ENCODE results near the gene EFHC1.

EFHC1 gene

DNA sequence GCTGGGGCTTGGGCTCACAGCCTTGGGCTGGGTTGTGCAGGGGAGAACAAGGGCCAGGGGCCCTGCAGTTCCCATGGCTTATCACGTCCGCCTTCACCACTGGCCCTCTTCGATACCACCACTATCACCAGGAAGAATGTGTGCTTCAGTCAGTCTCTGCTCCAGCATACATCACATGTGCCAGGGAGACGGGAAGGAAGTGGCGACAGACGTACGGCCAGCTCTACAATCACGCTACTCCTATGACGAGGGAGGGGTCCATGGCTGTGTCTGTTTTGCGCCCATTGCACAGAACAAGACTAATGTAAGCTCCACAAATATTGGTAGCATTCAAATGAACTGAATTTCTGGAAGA is 84.6 kb downstream of the EFHC1 start:
- DNase-seq, result no peak

DNA sequence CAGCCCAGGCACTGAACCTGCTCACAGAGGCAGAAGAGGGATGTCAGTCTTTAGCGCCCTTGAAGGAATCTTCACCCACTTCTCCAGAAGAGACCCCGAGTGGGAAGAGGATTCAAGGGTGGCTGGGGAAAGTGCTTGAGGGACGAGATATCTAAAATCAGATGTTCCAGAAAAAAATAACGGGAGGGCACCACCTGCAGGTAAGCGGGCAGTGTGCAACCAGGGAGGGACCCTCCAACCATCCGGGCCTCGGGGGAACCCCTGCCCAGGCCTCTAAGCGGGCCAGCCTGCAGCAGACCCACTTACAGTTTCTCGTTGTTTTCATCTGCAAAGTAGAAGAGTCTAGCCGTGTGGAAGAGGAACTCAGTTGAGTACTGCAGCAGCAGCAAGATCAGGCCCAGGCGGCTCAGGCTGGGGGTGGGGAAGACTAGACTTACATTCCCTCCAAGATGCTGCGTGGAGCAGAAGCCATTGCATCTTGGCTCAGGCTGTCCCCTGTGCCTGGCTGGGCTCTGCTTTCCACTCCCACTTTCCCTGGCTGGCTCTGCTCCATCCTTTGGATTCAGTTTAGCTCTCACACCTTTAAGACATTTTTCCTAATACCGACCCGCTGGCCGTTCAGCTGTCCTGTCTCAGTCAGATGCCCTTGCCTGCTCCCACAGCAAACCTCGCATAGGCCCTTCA is 85.7 kb downstream of the EFHC1 start:
- DNase-seq, result no peak

DNA sequence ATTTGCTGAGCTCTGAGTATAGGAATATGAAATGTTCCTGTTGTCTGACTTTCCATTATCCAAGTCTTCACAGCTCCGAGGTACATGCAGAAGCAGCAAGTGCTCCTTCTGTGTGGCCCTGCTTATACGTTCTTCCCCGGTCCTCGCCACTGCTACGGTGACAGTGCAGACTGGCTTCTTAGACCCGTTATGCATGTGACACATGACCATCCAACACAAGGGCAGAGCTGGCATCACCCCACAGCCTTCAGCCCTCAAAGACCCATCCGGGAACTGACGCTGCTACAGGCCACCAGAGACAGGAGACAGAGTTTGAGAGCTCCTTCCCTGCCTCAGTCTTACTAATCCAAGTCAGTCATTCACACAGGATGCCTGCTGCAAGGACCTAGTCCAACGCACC is 86.3 kb downstream of the EFHC1 start:
- no peak for DNase-seq

DNA sequence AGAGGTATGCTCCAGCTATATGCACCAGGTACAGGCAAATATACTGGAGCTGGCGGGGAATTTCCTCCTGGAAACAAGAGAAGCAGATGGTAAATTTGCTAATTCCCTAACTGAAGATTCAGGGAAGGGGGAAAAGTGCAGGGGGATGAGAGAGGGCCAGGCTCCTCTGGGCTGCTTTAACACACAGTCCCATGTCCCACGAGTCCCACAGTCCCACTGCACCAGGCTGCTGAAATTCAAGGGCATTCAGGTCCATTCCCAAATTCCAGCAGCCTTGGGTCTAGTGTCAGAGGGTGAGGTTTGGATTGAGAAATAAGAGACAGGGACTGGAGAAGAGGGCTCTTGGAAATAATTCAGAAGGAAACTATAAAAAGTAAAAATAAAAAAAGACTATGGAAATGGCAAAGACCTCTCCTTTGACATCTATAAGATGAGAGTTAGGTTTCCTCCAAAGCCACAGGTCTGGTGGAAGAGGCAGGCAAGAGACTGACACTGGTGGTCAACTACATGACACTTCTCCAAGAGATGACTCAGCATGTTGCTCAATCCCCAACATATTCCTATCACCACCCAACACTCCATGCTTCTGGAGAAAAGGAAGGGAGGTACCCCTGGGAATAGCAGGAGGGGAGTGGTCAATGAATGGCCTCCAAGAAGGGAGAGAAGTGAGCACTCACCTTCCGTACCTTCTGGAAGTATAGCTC is 87.6 kb downstream of the EFHC1 start:
- no peak for DNase-seq

DNA sequence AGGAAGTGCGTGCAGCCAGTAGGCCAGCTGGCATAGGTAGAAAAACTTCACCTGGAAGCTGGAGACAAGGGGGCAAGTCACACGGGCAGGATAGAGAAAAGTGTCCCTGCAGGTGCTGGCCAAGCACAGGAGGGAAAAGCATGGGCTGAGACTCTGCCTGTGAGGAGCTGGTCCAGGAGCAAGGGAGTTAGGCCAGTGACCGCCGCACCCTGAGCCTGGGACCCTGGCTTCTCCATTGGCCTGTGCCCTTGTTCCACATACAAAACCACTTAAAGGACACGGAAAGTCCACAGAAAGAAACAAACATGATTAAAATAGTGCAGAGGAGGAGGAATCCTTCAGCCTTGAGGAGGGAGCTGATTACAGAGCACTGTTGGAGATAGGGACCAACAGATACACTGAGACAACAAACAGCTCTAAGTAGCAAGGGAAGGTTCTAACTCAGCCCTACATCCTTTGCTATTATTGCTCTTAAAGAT is 88.2 kb downstream of the EFHC1 start:
- no peak for DNase-seq

GRCh38 chr6:52509281-52510212 is 89.4 kb downstream of the EFHC1 start:
- no peak for DNase-seq

DNA sequence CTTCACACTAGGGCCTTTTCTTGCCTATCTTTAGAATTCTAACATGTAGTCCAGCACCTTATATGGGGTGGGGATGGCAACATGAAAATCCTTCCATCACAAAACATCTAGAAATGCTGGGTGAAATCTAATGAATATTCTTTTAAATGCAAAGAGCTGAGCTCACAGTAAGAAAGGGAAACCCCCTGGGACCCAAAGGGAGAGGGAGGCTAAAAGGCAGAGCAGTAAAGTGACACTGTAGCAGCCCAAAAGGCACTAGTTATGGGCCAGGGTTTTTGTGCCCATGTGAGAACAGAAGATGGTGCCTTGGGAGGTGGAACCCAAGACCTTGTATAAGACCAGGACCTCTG is 90.0 kb downstream of the EFHC1 start:
- DNase-seq, result no peak

DNA sequence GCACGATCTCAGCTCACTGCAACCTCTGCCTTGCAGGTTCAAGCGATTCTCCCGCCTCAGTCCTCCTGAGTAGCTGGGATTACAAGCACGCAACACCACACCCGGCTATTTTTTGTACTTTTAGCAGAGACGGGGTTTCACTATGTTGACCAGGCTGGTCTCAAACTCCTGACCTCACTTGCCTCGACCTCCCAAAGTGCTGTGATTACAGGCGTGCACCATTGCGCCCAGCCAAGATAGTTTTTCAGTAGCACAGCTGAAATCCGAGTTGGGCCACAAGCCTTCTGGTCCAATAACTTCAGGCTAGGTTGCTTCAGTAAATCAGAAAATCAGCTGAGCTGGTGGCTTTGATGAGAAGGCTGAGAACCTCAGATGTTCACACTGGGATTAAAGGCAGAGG is 91.0 kb downstream of the EFHC1 start:
- DNase-seq, result no peak

- no peak for DNase-seq
Observed at GRCh38 chr6:52511572-52512151, 91.5 kb downstream of the EFHC1 start.

GRCh38 chr6:52512199-52512598 is 92.1 kb downstream of the EFHC1 start:
- no peak for DNase-seq

DNA sequence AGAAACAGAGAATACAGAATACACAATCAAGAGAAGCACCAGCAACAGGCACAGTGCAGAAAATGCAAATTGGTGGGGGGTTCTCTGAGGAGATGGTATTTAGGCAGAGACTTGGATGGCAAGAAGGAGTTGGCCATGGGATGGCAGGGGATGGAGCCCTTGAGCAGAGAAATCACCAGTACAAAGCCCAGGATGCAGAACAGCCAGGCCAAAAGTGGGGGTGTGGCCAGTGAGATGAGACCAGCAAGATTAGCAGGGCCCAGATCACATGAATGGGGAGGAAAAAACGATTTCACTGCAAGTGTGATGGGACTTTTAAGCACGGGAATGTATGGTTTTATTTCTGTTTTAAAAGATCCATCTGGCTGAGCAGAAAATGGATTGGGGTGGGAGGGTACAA is 93.3 kb downstream of the EFHC1 start:
- no peak for DNase-seq

- DNase-seq, result no peak
Observed at GRCh38 chr6:52513896-52514295, 93.8 kb downstream of the EFHC1 start.

- no peak for DNase-seq
Observed at GRCh38 chr6:52514514-52514913, 94.4 kb downstream of the EFHC1 start.

GRCh38 chr6:52515219-52515960 is 95.2 kb downstream of the EFHC1 start:
- no peak for DNase-seq

DNA sequence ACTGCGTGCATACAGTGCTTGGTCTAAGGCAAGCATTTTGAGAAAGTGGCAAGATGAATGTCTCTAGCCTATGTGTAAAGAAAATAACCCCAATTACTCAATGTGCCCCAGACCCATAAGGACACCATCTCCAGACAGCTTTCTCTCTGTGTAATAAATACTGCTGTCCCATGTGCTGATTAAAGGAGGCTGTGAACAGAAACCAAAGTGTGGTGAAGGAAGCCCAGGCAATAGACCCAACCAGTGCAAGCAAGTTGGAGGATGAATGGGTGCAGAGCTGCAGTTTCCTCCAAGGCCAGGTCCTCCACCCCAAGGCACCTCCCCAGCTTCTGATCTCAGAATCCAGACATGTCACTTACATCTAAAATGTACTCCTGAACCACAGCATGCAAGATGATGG is 96.1 kb downstream of the EFHC1 start:
- no peak for DNase-seq

DNA sequence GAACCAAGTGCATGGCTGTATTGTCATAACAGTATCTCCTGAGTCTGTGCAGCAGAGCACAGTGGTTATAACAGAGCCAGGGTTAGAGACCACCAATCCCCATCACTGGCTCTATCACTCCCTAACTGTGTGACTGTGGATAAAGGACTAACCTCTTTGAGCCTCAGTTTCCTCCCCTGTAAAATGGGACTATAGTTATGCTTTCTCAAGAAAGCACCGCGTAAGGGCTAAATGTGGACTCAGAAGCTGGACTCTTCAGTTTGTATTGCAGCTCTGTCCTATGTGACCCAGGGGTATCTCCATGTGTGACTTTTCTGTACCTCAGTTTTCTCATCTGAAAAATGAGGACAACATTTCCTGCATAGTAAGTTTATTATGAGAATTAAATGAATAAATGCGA is 96.8 kb downstream of the EFHC1 start:
- DNase-seq, result no peak

DNA sequence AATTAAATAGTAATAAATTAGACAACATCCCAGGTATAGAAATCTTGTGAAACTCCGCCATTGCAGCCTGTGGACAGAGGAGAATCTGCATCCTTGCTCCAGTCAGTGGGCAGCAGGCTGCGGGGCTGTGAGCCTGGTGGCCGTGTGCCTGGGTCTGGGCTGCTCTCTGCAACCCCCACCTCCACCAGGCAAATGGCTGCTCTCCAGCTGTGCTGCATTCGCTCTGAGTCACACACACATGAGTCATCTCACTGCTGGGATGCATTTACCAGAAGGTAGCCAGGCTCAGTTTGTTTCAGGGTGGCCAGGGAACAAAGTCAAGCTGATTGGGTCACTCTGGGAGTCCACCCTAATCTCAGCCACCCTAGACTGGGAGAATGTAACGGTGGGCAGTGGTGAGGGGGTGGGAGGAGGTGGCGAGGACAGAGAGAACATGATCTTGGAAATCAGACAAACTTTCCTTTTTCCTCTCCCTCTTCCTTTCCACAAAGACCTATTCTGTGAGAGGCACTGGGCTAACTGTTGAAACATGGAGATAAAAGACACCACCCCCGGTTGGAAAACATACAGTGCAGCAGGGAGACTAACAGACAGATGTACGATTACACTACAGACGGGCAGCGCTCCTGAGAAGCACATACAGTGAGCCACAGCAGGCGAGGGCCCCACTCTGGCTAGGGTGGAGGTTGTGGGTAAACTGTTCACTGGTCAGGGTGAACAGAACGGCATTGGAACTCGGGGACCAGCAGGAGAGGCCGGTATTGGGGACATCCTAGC is 97.5 kb downstream of the EFHC1 start:
- no peak for DNase-seq

DNA sequence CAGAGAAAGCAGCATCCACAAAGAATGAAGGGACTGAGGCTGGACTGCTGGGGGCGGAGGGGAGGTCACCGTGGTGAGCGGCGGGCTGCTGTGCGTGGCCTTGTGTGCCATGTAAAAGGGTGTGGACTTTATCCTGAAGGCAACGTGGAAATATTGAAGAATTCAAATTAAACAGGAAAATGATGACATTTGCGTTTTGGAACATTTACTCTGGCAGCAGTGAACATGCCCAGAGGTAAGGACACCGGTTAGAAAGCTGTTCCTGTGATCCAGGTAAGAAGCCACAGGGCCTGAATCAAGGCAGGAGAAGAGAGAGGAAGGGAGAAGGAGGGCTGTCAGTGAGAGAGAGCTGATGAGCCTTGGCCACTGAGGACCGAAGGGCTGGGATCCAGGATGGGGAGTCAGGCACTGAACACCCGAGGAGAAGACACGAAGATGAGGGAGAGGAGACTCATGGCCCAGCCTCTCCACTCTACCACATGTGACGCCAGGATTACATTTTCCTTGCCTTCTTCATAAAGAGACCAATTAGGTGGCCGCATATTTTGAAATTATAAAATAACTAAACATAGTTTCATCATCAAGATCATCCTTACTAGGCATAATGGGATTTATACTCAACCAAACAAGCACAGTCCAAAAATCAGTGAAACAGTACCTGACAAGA is 98.3 kb downstream of the EFHC1 start:
- no peak for DNase-seq

GRCh38 chr6:52519618-52520017 is 99.5 kb downstream of the EFHC1 start:
- DNase-seq, result no peak

DNA sequence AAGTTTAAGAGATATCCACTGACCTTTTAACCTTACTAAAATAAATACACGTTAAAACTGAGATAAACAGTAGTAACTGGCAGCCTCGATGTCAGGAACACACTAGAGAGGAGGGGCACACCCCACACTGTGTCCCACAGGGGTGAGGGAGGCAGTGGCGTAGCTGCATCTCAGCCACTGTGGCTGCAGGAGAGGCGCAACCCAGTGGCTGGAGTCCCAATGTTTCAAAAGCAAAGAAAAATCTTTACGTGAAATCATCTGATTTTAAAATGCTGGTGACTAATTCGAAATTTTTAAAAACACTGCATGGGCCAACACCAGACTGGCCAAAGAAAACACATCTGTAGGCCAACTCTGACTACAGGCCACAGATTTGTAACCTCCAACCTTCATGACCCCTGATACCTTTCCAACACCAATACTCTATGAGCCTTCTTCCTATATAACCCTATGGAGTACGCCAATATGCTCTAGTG is 102.0 kb downstream of the EFHC1 start:
- no peak for DNase-seq

DNA sequence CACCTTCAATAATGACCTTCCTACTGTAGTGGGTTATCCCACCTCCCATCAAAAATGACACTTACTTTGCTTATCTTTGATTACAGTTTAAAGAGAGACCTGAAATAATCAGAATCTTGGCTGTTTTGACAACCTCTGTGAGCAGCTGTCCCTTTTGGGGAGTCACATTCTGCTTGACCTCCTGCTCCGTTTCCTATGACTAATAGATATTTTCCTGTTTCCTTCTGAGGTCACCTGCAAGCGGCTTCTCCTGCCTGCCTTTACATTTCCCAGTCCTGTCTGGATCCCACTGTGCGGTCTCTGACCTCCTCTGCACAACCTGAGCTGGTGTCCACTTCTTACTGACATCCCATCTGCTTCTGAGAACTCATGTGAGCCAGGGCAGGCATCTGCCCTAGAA is 102.5 kb downstream of the EFHC1 start:
- no peak for DNase-seq
